SK-N-MC (cell line): ENCODE measurements around the gene GPR157.
"Not testable (repeated sequence)": the region's sequence is repeated elsewhere in the genome, so short reads cannot be mapped to it uniquely, and the experiment has no call there.

Experiments
- DNase-seq: peaks from one replicate; pipeline ENCODE4 v3.0.0-alpha.2; 2011; ENCODE audit warnings: low read depth, low spot score
- H3K27ac ChIP-seq: fragments of 200-600 bp; sonication (generic); 2 replicates; pipeline ENCODE4 v1.5.1; 2016; ENCODE audit warnings: mixed run types
- H3K36me3 ChIP-seq: fragments of 200-600 bp; sonication (generic); 2 replicates; pipeline ENCODE4 v1.6.1; 2017; ENCODE audit warnings: antibody characterized with exemption, low read length, mixed read lengths; ENCODE audit not compliant: insufficient read depth
- H3K4me3 ChIP-seq: fragments of 200-600 bp; sonication (generic); 2 replicates; pipeline ENCODE4 v1.5.1; 2016
- H3K9ac ChIP-seq: fragments of 200-600 bp; sonication (generic); 2 replicates; pipeline ENCODE4 v1.8.0; 2017; ENCODE audit warnings: mixed run types, mixed read lengths; ENCODE audit not compliant: insufficient read length
- H3K9me3 ChIP-seq: fragments of 200-600 bp; sonication (generic); 2 replicates; pipeline ENCODE4 v1.6.1; 2017; ENCODE audit warnings: low read depth, mild to moderate bottlenecking, antibody characterized with exemption, low read length, moderate library complexity, mixed read lengths
- EZH2 ChIP-seq: fragments of 200-600 bp; sonication (generic); IDR thresholded peaks from one replicate; pipeline ENCODE4 v1.6.1; 2017; ENCODE audit warnings: antibody characterized with exemption
- FOXP2 ChIP-seq: optimal IDR thresholded peaks from 2 replicates; pipeline ENCODE3; 2011; ENCODE audit warnings: mild to moderate bottlenecking, moderate library complexity; ENCODE audit not compliant: insufficient read depth; ENCODE audit errors: extremely low read length, control extremely low read depth
- POLR2AphosphoS5 ChIP-seq: IDR thresholded peaks from 2 replicates; pipeline ENCODE4 v1.6.1; 2012; ENCODE audit warnings: mild to moderate bottlenecking, low read depth, low read length, borderline replicate concordance

The GPR157 gene

GRCh38 chr1:9125325-9125724 is 3.6 kb downstream of the GPR157 start:
- no peak overlapping the region for H3K27ac ChIP-seq
- no peak for TF ChIP-seq FOXP2
- no peak for TF ChIP-seq POLR2AphosphoS5
- no peak for TF ChIP-seq EZH2
- H3K9ac ChIP-seq = no peak overlapping the region
- H3K4me3 ChIP-seq = no peak overlapping the region
- DNase-seq = no peak
- H3K9me3 ChIP-seq = no peaks in the 10 kb centered on the region
- H3K36me3 ChIP-seq = no peaks in the 10 kb centered on the region

- H3K27ac ChIP-seq, H3K4me3 ChIP-seq, H3K9me3 ChIP-seq, H3K9ac ChIP-seq, H3K36me3 ChIP-seq, DNase-seq: not testable (repeated sequence)
Measured at GRCh38 chr1:9124389-9124788, 4.5 kb downstream of the GPR157 start.

- not testable (repeated sequence) for H3K9me3 ChIP-seq, DNase-seq, H3K36me3 ChIP-seq, H3K4me3 ChIP-seq, H3K9ac ChIP-seq, H3K27ac ChIP-seq
Measured at GRCh38 chr1:9123665-9124064, 5.2 kb downstream of the GPR157 start.

- H3K36me3 ChIP-seq = no peaks in the 10 kb centered on the region
- no peak for TF ChIP-seq POLR2AphosphoS5
- no peak for TF ChIP-seq FOXP2
- no peak for TF ChIP-seq EZH2
- no peak overlapping the region for H3K4me3 ChIP-seq
- H3K9me3 ChIP-seq = no peaks in the 10 kb centered on the region
- no peak overlapping the region for H3K27ac ChIP-seq
- no peak for DNase-seq
- H3K9ac ChIP-seq = no peak overlapping the region
Measured at GRCh38 chr1:9121496-9122409, 7.1 kb downstream of the GPR157 start.

GRCh38 chr1:9120312-9120958 is 8.5 kb downstream of the GPR157 start:
- no peaks in the 10 kb centered on the region for H3K9me3 ChIP-seq
- H3K36me3 ChIP-seq = no peaks in the 10 kb centered on the region
- H3K4me3 ChIP-seq = no peak overlapping the region
- no peak for TF ChIP-seq EZH2
- no peak for TF ChIP-seq POLR2AphosphoS5
- TF ChIP-seq FOXP2 = no peak
- no peak for DNase-seq
- H3K27ac ChIP-seq = no peak overlapping the region
- no peak overlapping the region for H3K9ac ChIP-seq

GRCh38 chr1:9119745-9120144 is 9.2 kb downstream of the GPR157 start:
- H3K9me3 ChIP-seq = no peaks in the 10 kb centered on the region
- DNase-seq = no peak
- H3K9ac ChIP-seq = no peak overlapping the region
- no peaks in the 10 kb centered on the region for H3K36me3 ChIP-seq
- no peak overlapping the region for H3K27ac ChIP-seq
- H3K4me3 ChIP-seq = no peak overlapping the region
- TF ChIP-seq FOXP2 (no peak), EZH2 (no peak), POLR2AphosphoS5 (no peak)

- H3K9me3 ChIP-seq = no peaks in the 10 kb centered on the region
- TF ChIP-seq EZH2 = no peak
- TF ChIP-seq FOXP2 = no peak
- TF ChIP-seq POLR2AphosphoS5 = no peak
- H3K4me3 ChIP-seq = no peak overlapping the region
- H3K27ac ChIP-seq = no peak overlapping the region
- H3K9ac ChIP-seq = no peak overlapping the region
- no peak for DNase-seq
- H3K36me3 ChIP-seq = no peaks in the 10 kb centered on the region
Measured at GRCh38 chr1:9118186-9118585, 10.7 kb downstream of the GPR157 start.

GRCh38 chr1:9115351-9116205 is 13.3 kb downstream of the GPR157 start:
- Histone ChIP-seq H3K9ac (no peak overlapping the region), H3K36me3 (no peaks in the 10 kb centered on the region), H3K4me3 (no peak overlapping the region), H3K9me3 (no peaks in the 10 kb centered on the region), H3K27ac (no peak overlapping the region)
- TF ChIP-seq POLR2AphosphoS5 = no peak
- no peak for TF ChIP-seq FOXP2
- no peak for TF ChIP-seq EZH2
- DNase-seq = no peak
